GM23338 (cell line): ENCODE results near the gene SPG7. TPM values are rescaled to one million over a fixed set of nuclear protein-coding genes. Genes with fewer than 3 reads are reported as not detected.

Experiments used
- ATAC-seq: fragments of 200-7000 bp; cut with Tn5 transposase; 3 replicates; pipeline ENCODE4 v1.9.1; 2020
- DNase-seq: peaks from one replicate; pipeline ENCODE4 v3.0.0-alpha.2; 2015; ENCODE audit warnings: low spot score
- H2AFZ ChIP-seq: fragments of 200-600 bp; sonication (generic); 2 replicates; pipeline ENCODE4 v1.8.0; 2016; ENCODE audit warnings: antibody characterized with exemption, mild to moderate bottlenecking, moderate library complexity
- H3F3A ChIP-seq: fragments of 200-600 bp; sonication (generic); replicated peaks from 2 replicates; pipeline ENCODE4 v1.8.0; 2017; ENCODE audit warnings: antibody characterized with exemption, mixed run types, low read depth
- H3K27ac ChIP-seq: fragments of 200-600 bp; sonication (generic); 2 replicates; pipeline ENCODE4 v1.6.1; 2016; ENCODE audit warnings: low read depth
- H3K27me3 ChIP-seq: fragments of 200-600 bp; sonication (generic); 2 replicates; pipeline ENCODE4 v1.8.0; 2016; ENCODE audit warnings: mild to moderate bottlenecking, mixed run types, moderate library complexity; ENCODE audit not compliant: insufficient read depth
- H3K36me3 ChIP-seq: fragments of 200-600 bp; sonication (generic); 2 replicates; pipeline ENCODE4 v1.8.0; 2016; ENCODE audit warnings: mild to moderate bottlenecking; ENCODE audit not compliant: insufficient read depth
- H3K4me1 ChIP-seq: fragments of 200-600 bp; sonication (generic); 2 replicates; pipeline ENCODE4 v1.8.0; 2016; ENCODE audit warnings: mild to moderate bottlenecking, moderate library complexity; ENCODE audit not compliant: insufficient read depth
- H3K4me2 ChIP-seq: fragments of 200-600 bp; sonication (generic); 2 replicates; pipeline ENCODE4 v1.7.1; 2017; ENCODE audit warnings: mixed run types
- H3K4me3 ChIP-seq: fragments of 200-600 bp; sonication (generic); 2 replicates; pipeline ENCODE4 v1.6.1; 2016; ENCODE audit warnings: mixed run types
- H3K79me2 ChIP-seq: fragments of 200-600 bp; sonication (generic); replicated peaks from 2 replicates; pipeline ENCODE4 v1.8.0; 2017; ENCODE audit warnings: mild to moderate bottlenecking; ENCODE audit not compliant: insufficient read depth
- H3K9me2 ChIP-seq: fragments of 200-600 bp; sonication (generic); 2 replicates; pipeline ENCODE4 v1.8.0; 2017; ENCODE audit not compliant: insufficient read depth
- H4K20me1 ChIP-seq: fragments of 200-600 bp; sonication (generic); replicated peaks from 2 replicates; pipeline ENCODE4 v1.8.0; 2017; ENCODE audit warnings: mild to moderate bottlenecking; ENCODE audit not compliant: insufficient read depth
- H3K27ac Mint-ChIP-seq: 2 replicates; pipeline ENCODE4 v1.8.0; 2020; ENCODE audit warnings: inconsistent platforms, mild to moderate bottlenecking, moderate library complexity, mixed read lengths
- H3K27me3 Mint-ChIP-seq: 3 replicates; pipeline ENCODE4 v1.8.0; 2022; ENCODE audit warnings: low read depth, mild to moderate bottlenecking, moderate library complexity, mixed read lengths, inconsistent platforms; ENCODE audit not compliant: insufficient read depth, poor library complexity
- H3K36me3 Mint-ChIP-seq: 3 replicates; pipeline ENCODE4 v1.8.0; 2021; ENCODE audit warnings: low read depth, mild to moderate bottlenecking, inconsistent platforms, moderate library complexity, mixed read lengths
- H3K4me1 Mint-ChIP-seq: 3 replicates; pipeline ENCODE4 v1.8.0; 2020; ENCODE audit warnings: mild to moderate bottlenecking, inconsistent platforms, mixed read lengths
- H3K4me3 Mint-ChIP-seq: 3 replicates; pipeline ENCODE4 v1.8.0; 2021; ENCODE audit warnings: moderate library complexity, mild to moderate bottlenecking, inconsistent platforms, mixed read lengths
- H3K9me3 Mint-ChIP-seq: 3 replicates; pipeline ENCODE4 v1.8.0; 2020; ENCODE audit warnings: moderate library complexity, mild to moderate bottlenecking, inconsistent platforms, mixed read lengths
- ETS1 ChIP-seq: IDR thresholded peaks from 2 replicates; pipeline ENCODE4 v1.6.1; 2016; ENCODE audit warnings: antibody characterized with exemption
- EZH2 ChIP-seq: fragments of 200-600 bp; sonication (generic); IDR thresholded peaks from one replicate; pipeline ENCODE4 v1.8.0; 2017; ENCODE audit warnings: antibody characterized with exemption, mild to moderate bottlenecking, low read depth; ENCODE audit not compliant: unreplicated experiment
- NANOG ChIP-seq: IDR thresholded peaks from 2 replicates; pipeline ENCODE4 v1.6.1; 2016; ENCODE audit warnings: antibody characterized with exemption, borderline replicate concordance
- polyA plus RNA-seq: library from polyadenylated mRNA; unstranded; fragments of >200 nt; fragmentation: Nextera tagmentation; extraction: Ambion mirVana; gene quantifications from 2 replicates; pipeline ENCODE4 v1.2.1, GENCODE V29; 2016
- total RNA-seq: library from RNA; depleted of rRNA; stranded (reverse); fragments of >200 nt; shearing (Covaris generic); gene quantifications from 2 replicates; pipeline ENCODE4 v1.2.3, GENCODE V29; 2014
- TF ChIP-seq, protein P1 (sequence below): fragments of 250-450 bp; sonication (Bioruptor Pico); IDR thresholded peaks from 2 replicates; pipeline ENCODE4 v1.5.0; 2020; ENCODE audit warnings: mild to moderate bottlenecking, moderate library complexity

SPG7 gene
- total and polyA plus RNA-seq, 2 experiments from 2014 or later, result 77.1 to 267 TPM

GRCh38 chr16:89602952-89603590, 94.9 kb downstream of the SPG7 start (continued):
- TF ChIP-seq ETS1 (no peak), NANOG (no peak), EZH2 (no peak)
- TF ChIP-seq, protein P1, sequence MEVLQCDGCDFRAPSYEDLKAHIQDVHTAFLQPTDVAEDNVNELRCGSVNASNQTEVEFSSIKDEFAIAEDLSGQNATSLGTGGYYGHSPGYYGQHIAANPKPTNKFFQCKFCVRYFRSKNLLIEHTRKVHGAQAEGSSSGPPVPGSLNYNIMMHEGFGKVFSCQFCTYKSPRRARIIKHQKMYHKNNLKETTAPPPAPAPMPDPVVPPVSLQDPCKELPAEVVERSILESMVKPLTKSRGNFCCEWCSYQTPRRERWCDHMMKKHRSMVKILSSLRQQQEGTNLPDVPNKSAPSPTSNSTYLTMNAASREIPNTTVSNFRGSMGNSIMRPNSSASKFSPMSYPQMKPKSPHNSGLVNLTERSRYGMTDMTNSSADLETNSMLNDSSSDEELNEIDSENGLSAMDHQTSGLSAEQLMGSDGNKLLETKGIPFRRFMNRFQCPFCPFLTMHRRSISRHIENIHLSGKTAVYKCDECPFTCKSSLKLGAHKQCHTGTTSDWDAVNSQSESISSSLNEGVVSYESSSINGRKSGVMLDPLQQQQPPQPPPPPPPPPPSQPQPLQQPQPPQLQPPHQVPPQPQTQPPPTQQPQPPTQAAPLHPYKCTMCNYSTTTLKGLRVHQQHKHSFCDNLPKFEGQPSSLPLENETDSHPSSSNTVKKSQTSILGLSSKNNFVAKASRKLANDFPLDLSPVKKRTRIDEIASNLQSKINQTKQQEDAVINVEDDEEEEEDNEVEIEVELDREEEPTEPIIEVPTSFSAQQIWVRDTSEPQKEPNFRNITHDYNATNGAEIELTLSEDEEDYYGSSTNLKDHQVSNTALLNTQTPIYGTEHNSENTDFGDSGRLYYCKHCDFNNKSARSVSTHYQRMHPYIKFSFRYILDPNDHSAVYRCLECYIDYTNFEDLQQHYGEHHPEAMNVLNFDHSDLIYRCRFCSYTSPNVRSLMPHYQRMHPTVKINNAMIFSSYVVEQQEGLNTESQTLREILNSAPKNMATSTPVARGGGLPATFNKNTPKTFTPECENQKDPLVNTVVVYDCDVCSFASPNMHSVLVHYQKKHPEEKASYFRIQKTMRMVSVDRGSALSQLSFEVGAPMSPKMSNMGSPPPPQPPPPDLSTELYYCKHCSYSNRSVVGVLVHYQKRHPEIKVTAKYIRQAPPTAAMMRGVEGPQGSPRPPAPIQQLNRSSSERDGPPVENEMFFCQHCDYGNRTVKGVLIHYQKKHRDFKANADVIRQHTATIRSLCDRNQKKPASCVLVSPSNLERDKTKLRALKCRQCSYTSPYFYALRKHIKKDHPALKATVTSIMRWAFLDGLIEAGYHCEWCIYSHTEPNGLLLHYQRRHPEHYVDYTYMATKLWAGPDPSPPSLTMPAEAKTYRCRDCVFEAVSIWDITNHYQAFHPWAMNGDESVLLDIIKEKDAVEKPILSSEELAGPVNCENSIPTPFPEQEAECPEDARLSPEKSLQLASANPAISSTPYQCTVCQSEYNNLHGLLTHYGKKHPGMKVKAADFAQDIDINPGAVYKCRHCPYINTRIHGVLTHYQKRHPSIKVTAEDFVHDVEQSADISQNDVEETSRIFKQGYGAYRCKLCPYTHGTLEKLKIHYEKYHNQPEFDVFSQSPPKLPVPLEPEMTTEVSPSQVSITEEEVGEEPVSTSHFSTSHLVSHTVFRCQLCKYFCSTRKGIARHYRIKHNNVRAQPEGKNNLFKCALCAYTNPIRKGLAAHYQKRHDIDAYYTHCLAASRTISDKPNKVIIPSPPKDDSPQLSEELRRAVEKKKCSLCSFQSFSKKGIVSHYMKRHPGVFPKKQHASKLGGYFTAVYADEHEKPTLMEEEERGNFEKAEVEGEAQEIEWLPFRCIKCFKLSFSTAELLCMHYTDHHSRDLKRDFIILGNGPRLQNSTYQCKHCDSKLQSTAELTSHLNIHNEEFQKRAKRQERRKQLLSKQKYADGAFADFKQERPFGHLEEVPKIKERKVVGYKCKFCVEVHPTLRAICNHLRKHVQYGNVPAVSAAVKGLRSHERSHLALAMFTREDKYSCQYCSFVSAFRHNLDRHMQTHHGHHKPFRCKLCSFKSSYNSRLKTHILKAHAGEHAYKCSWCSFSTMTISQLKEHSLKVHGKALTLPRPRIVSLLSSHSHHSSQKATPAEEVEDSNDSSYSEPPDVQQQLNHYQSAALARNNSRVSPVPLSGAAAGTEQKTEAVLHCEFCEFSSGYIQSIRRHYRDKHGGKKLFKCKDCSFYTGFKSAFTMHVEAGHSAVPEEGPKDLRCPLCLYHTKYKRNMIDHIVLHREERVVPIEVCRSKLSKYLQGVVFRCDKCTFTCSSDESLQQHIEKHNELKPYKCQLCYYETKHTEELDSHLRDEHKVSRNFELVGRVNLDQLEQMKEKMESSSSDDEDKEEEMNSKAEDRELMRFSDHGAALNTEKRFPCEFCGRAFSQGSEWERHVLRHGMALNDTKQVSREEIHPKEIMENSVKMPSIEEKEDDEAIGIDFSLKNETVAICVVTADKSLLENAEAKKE, result no peak

- H3K27me3 Mint-ChIP-seq, result peaks cover 6% of the 10 kb centered on the region
- Histone ChIP-seq H3K79me2 (no peaks in the 10 kb centered on the region), H3F3A (no peaks in the 10 kb centered on the region), H3K27me3 (no peaks in the 10 kb centered on the region), H3K4me2 (no peak overlapping the region), H3K36me3 (no peaks in the 10 kb centered on the region), H3K4me1 (peaks cover 11% of the 10 kb centered on the region), H3K9me2 (no peaks in the 10 kb centered on the region), H3K27ac (no peak overlapping the region), H4K20me1 (no peaks in the 10 kb centered on the region), H3K4me3 (no peak overlapping the region), H2AFZ (no peak overlapping the region)
- H3K9me3 Mint-ChIP-seq, result no peaks in the 10 kb centered on the region
- no peaks in the 10 kb centered on the region for H3K36me3 Mint-ChIP-seq
- H3K4me1 Mint-ChIP-seq, result peaks cover 7% of the 10 kb centered on the region
- no peak for ATAC-seq
- no peak overlapping the region for H3K27ac Mint-ChIP-seq
- no peak for DNase-seq
- TF ChIP-seq ETS1, result no peak
- no peak overlapping the region for H3K4me3 Mint-ChIP-seq
Observed at GRCh38 chr16:89604764-89605163, 96.6 kb downstream of the SPG7 start.
